OCI-LY7 (cell line): ENCODE results near the gene SREK1IP1.

Experiments used
- CTCF ChIP-seq: fragments of 200-600 bp; sonication (generic); conservative IDR thresholded peaks from 2 replicates; pipeline ENCODE4 v1.5.1; 2014; ENCODE audit warnings: mild to moderate bottlenecking, antibody characterized with exemption, low read length, moderate library complexity, mixed read lengths
- EZH2phosphoT487 ChIP-seq: fragments of 200-600 bp; sonication (generic); IDR thresholded peaks from 2 replicates; pipeline ENCODE4 v1.6.1; 2018; ENCODE audit warnings: low read depth, borderline replicate concordance, mild to moderate bottlenecking, mixed run types, antibody characterized with exemption, low read length, moderate library complexity, mixed read lengths

- TF ChIP-seq CTCF (no peak), EZH2phosphoT487 (no peak)
Measured at GRCh38 chr5:64794053-64794770, 25.7 kb upstream of the SREK1IP1 start.
